LNCaP clone FGC (cell line): ENCODE data around the gene PLIN3.

Experiments
- DNase-seq: peaks from one replicate; pipeline ENCODE4 v3.0.0-alpha.2; 2011; ENCODE audit warnings: low read depth
- H3K4me3 ChIP-seq: 2 replicates; pipeline ENCODE4 v1.5.1; 2011; ENCODE audit warnings: mild to moderate bottlenecking, low read depth, low read length, control low read depth
- TF ChIP-seq, protein P1 (sequence below): IDR thresholded peaks from 2 replicates; pipeline ENCODE4 v1.5.1; 2012; ENCODE audit warnings: mild to moderate bottlenecking; ENCODE audit not compliant: control insufficient read depth, insufficient read depth; ENCODE audit errors: extremely low read depth

The PLIN3 gene

DNA sequence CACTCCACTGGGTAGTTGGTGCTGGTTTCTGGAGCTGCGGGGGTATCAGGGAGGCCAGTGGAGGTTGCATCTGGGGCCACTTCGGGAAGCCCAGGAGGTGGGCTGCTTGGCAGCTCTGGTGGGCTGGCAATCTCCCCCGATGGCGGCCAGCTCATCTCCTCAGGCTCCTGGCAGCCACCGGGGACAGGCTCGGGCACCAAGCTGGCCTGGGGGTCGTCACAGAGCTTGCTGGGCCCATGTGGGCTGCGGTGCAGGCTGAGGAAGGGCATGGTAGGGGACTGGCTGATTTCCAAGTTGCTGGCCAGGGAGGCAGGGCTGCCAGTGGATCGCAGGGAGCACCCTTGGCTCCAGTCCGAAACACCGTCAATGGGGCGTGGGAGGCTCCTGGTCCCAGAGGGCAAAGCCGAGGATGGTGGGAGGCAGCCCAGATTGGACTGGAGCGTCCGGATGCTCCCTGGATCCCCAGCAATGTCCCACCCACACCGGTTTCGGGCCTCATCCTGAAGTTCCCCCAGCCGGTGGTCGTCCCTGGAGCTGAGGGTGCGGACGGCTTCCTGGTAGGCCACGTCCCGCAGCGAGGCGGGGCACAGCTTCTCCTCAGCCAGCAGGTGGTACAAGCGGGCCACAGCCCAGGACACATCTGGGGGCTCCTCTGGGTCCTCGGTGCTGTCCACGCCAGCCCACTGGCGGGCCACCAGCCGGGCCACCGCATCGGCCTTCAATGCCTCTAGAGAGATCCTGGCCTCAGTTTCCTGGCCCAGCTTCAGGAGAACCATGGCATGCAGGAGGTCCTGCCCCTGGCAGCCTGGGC, 49.8 kb downstream of the PLIN3 start:
- H3K4me3 ChIP-seq = no peak overlapping the region
- TF ChIP-seq, protein P1, sequence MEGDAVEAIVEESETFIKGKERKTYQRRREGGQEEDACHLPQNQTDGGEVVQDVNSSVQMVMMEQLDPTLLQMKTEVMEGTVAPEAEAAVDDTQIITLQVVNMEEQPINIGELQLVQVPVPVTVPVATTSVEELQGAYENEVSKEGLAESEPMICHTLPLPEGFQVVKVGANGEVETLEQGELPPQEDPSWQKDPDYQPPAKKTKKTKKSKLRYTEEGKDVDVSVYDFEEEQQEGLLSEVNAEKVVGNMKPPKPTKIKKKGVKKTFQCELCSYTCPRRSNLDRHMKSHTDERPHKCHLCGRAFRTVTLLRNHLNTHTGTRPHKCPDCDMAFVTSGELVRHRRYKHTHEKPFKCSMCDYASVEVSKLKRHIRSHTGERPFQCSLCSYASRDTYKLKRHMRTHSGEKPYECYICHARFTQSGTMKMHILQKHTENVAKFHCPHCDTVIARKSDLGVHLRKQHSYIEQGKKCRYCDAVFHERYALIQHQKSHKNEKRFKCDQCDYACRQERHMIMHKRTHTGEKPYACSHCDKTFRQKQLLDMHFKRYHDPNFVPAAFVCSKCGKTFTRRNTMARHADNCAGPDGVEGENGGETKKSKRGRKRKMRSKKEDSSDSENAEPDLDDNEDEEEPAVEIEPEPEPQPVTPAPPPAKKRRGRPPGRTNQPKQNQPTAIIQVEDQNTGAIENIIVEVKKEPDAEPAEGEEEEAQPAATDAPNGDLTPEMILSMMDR = no peak

DNA sequence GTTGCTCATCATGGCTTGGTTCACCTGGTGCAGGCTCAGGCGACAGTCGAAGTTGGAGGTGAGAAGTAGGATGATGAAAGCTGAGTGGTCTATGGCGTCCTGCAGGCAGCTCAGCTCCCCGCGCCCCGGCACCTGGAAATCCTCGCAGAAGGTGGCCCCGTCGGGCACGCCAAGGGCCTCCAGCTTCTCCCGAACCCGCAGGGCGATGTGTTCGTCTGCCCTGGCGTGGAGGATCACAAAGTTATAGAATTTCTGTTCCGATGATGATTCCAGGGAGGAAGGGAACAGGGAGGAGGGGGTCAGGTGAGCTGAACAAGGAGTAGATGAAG, 50.6 kb downstream of the PLIN3 start:
- no peak overlapping the region for H3K4me3 ChIP-seq

More for the DNA sequence above, 49.8 kb downstream of the PLIN3 start:
- DNase-seq = no peak

DNA sequence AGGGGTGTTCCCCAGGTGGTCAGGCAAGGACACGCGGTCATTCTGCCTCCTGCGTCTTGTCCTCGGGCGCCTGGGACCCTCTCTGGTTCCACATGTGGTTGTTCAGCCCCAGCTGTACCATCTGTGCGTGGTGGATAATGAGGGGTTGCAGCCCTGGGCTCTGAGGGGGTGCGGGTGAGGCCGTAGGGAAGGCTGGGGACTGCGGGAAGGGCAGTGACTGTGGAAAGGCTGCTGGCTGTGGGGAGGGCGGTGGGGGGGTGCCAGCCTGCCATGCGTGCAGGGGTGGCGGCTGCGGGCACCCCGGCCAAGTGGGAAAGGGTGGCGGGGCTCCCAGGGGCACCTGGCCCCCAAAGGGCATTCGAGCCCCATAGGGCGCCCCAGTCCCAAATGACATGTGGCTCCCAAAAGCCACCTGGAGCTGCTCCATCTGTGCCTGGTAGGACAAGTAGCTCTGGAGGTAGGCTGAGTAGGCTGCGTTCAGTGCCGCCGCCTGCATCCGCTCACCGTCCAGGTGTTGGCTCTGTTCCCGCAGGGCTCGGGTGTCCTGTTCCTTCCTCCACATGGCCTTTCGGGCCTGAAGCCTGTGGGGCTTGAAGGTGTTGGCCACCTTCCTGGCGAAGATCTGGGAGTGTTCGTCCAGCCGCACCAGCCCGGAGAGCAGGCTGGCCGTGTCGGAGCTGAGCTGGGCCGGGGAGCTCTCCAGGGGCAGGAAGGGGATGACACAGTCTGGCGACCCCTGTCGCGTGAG, 51.1 kb downstream of the PLIN3 start:
- H3K4me3 ChIP-seq = no peak overlapping the region
- DNase-seq = no peak
- TF ChIP-seq, protein P1 = no peak

More for the DNA sequence above, 50.6 kb downstream of the PLIN3 start:
- TF ChIP-seq, protein P1 = no peak
- DNase-seq = no peak

DNA sequence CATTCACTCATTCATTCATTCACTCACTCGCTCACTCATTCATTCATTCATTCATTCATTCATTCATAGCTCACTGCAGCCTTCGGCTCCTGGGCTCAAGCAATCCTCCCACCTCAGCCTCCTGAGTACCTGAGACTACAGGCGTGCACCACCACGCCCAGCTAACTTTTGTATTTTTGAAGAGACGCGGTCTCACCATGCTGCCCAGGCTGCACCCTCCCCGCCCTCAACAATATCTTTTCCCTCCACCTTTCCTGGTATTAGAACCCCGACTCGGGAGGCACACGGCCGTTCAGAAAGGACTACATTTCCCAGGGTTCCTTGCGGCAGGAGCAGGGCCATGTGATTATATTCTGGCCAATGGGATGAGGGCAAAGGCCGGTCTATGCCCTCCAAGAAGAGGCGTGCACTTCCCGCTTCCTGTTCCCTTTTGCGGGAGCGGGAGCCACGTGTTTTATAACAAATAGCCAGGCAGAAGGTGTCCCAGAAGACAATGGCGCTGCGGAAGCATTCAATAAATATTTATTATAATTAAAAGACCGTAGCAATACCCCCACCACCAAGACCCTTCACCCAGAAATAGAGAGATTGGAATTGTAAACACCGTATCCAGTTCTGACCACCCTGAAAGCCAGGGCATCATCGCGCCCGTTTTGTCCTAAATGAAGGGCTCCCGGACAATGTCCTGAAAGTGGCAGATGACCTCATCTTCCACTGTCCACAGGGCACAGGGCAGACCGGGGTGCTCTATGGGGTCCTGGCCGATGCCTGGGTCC, 51.9 kb downstream of the PLIN3 start:
- peak overlapping the region; percentile 34; the same call in 1 of the 2 replicates for H3K4me3 ChIP-seq
- peak; percentile 90 for DNase-seq
- TF ChIP-seq, protein P1 = no peak

DNA sequence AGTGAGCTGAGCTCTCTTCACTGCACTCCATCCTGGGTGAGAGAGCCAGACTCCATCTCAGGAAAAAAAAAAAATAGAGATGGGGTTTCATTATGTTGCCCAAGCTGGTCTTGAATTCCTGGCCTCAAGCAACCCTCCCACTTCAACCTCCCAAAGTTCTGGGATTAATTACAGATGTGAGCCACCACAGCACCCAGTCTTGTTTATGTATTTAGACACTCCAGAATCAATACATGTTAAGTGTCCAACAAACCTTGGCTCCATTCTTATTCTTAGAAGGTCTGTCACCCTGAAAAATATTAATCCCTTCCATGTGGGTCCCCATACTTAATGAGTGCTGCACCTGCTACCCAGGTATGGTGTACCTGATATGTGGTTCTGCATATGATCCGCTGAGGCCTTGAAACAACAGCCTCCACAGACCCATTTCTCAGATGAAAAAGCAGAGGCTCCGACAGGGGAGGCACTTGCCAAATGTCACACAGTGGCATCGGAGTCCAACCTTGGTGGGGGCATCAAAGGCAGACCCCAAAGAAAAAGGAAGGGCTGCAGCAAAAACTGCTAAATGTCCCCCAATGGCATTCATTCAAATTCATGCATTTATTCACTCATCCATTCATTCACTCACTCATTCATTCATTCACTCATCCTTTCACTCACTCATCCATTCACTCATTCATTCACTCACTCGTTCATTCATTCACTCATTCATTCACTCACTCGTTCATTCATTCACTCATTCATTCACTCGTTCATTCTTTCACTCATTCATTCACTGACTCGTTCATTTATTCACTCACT, 52.6 kb downstream of the PLIN3 start:
- no peak for DNase-seq
- no peak overlapping the region for H3K4me3 ChIP-seq
- TF ChIP-seq, protein P1 = no peak
